H9 (cell line): ENCODE results near the gene CPAMD8. TPM values are rescaled to one million over a fixed set of nuclear protein-coding genes. Genes with fewer than 3 reads are reported as not detected.

ENCODE experiments used
- DNase-seq: peaks from one replicate; pipeline ENCODE4 v3.0.0-alpha.2; 2017
- H2AFZ ChIP-seq: one replicate; pipeline ENCODE4 v1.6.1; 2013; ENCODE audit warnings: mild to moderate bottlenecking, low read length, control low read depth, moderate library complexity
- H2AK5ac ChIP-seq: 2 replicates; pipeline ENCODE4 v1.6.1; 2013; ENCODE audit warnings: low read length, control low read depth, mixed read lengths; ENCODE audit not compliant: insufficient read length
- H2BK120ac ChIP-seq: one replicate; pipeline ENCODE4 v1.6.1; 2013; ENCODE audit warnings: low read depth, mild to moderate bottlenecking, low read length, control low read depth, inconsistent platforms; ENCODE audit not compliant: poor library complexity, severe bottlenecking
- H2BK12ac ChIP-seq: 2 replicates; pipeline ENCODE4 v1.6.1; 2013; ENCODE audit warnings: low read length, control low read depth, mixed read lengths, low read depth; ENCODE audit not compliant: insufficient read length
- H2BK15ac ChIP-seq: 2 replicates; pipeline ENCODE4 v1.6.1; 2013; ENCODE audit warnings: low read depth, low read length, control low read depth
- H2BK20ac ChIP-seq: one replicate; pipeline ENCODE4 v1.6.1; 2013; ENCODE audit warnings: low read depth, mild to moderate bottlenecking, low read length, control low read depth, inconsistent platforms; ENCODE audit not compliant: poor library complexity, severe bottlenecking
- H2BK5ac ChIP-seq: 2 replicates; pipeline ENCODE4 v1.6.1; 2013; ENCODE audit warnings: low read length, control low read depth, mixed read lengths; ENCODE audit not compliant: insufficient read length
- H3K14ac ChIP-seq: 2 replicates; pipeline ENCODE4 v1.6.1; 2013; ENCODE audit warnings: low read length, control low read depth; ENCODE audit not compliant: insufficient read depth
- H3K18ac ChIP-seq: 2 replicates; pipeline ENCODE4 v1.6.1; 2013; ENCODE audit warnings: low read depth, mild to moderate bottlenecking, mixed read lengths, low read length, control low read depth; ENCODE audit not compliant: insufficient read length
- H3K23ac ChIP-seq: 2 replicates; pipeline ENCODE4 v1.6.1; 2013; ENCODE audit warnings: low read length, control low read depth, mixed read lengths, low read depth; ENCODE audit not compliant: insufficient read length
- H3K23me2 ChIP-seq: 2 replicates; pipeline ENCODE4 v1.6.1; 2013; ENCODE audit warnings: low read depth, mild to moderate bottlenecking, mixed read lengths, low read length, control low read depth; ENCODE audit not compliant: insufficient read length, poor library complexity, severe bottlenecking
- H3K27ac ChIP-seq: 2 replicates; pipeline ENCODE4 v1.5.1; 2013; ENCODE audit warnings: low read length, control low read depth, mixed read lengths, low read depth; ENCODE audit not compliant: insufficient read length
- H3K27me3 ChIP-seq: 2 replicates; pipeline ENCODE4 v1.6.1; 2013; ENCODE audit warnings: low read length, control low read depth, inconsistent platforms; ENCODE audit not compliant: insufficient read depth
- H3K4ac ChIP-seq: 2 replicates; pipeline ENCODE4 v1.6.1; 2013; ENCODE audit warnings: low read depth, mild to moderate bottlenecking, control low read depth, inconsistent platforms, low read length, moderate library complexity
- H3K4me1 ChIP-seq: 2 replicates; pipeline ENCODE4 v1.6.1; 2013; ENCODE audit warnings: low read length, control low read depth, inconsistent platforms; ENCODE audit not compliant: insufficient read depth
- H3K4me2 ChIP-seq: 2 replicates; pipeline ENCODE4 v1.6.1; 2013; ENCODE audit warnings: low read length, control low read depth, mixed read lengths; ENCODE audit not compliant: insufficient read length, insufficient read depth
- H3K56ac ChIP-seq: 2 replicates; pipeline ENCODE4 v1.6.1; 2013; ENCODE audit warnings: low read depth, mild to moderate bottlenecking, mixed read lengths, low read length, control low read depth; ENCODE audit not compliant: insufficient read length
- H3K79me1 ChIP-seq: 2 replicates; pipeline ENCODE4 v1.6.1; 2013; ENCODE audit warnings: low read depth, mild to moderate bottlenecking, moderate library complexity, low read length, control low read depth, inconsistent platforms; ENCODE audit not compliant: insufficient read depth, poor library complexity, severe bottlenecking
- H3K79me2 ChIP-seq: 2 replicates; pipeline ENCODE4 v1.6.1; 2013; ENCODE audit warnings: low read length, control low read depth, inconsistent platforms; ENCODE audit not compliant: insufficient read depth
- H3K9ac ChIP-seq: 2 replicates; pipeline ENCODE4 v1.6.1; 2013; ENCODE audit warnings: low read length, control low read depth, mixed read lengths; ENCODE audit not compliant: insufficient read length; ENCODE audit errors: extremely low read depth
- H3K9me3 ChIP-seq: one replicate; pipeline ENCODE4 v1.6.1; 2013; ENCODE audit warnings: low read depth, low read length, inconsistent platforms; ENCODE audit not compliant: control insufficient read depth
- H3T11ph ChIP-seq: one replicate; pipeline ENCODE4 v1.6.1; 2013; ENCODE audit warnings: mild to moderate bottlenecking, low read length, control low read depth, inconsistent platforms
- H4K20me1 ChIP-seq: one replicate; pipeline ENCODE4 v1.6.1; 2013; ENCODE audit not compliant: control insufficient read depth, insufficient read length, insufficient read depth
- H4K5ac ChIP-seq: 2 replicates; pipeline ENCODE4 v1.6.1; 2013; ENCODE audit warnings: low read depth, mild to moderate bottlenecking, mixed read lengths, low read length, control low read depth; ENCODE audit not compliant: insufficient read length
- H4K8ac ChIP-seq: replicated peaks from 2 replicates; pipeline ENCODE4 v1.6.1; 2013; ENCODE audit warnings: low read length, control low read depth, mixed read lengths, low read depth; ENCODE audit not compliant: insufficient read length
- H4K91ac ChIP-seq: 2 replicates; pipeline ENCODE4 v1.6.1; 2013; ENCODE audit warnings: low read depth, mild to moderate bottlenecking, moderate library complexity, mixed read lengths, low read length, control low read depth; ENCODE audit not compliant: insufficient read length
- H3K27ac Mint-ChIP-seq, 3 experiments: 2 replicates in 2 of 3; 3 replicates in 1 of 3; pipeline ENCODE4 v1.8.0; 2020 to 2021; ENCODE audit warnings: mixed read lengths in 3 of 3, mild to moderate bottlenecking in 1 of 3, moderate library complexity in 1 of 3
- H3K27me3 Mint-ChIP-seq: 2 replicates; pipeline ENCODE4 v1.8.0; 2021; ENCODE audit warnings: low read depth, mild to moderate bottlenecking, moderate library complexity, mixed read lengths
- H3K36me3 Mint-ChIP-seq, 3 experiments: 2 replicates in 2 of 3; 3 replicates in 1 of 3; pipeline ENCODE4 v1.8.0; 2020 to 2021; ENCODE audit warnings: low read depth in 3 of 3, mixed read lengths in 3 of 3; ENCODE audit not compliant: insufficient read depth in 1 of 3
- H3K4me1 Mint-ChIP-seq, 2 experiments: 2 replicates each; pipeline ENCODE4 v1.8.0; 2020; ENCODE audit warnings: mixed read lengths in 2 of 2
- H3K4me3 Mint-ChIP-seq, 2 experiments: 2 replicates in 1 of 2; 3 replicates in 1 of 2; pipeline ENCODE4 v1.8.0; 2020 to 2021; ENCODE audit warnings: mild to moderate bottlenecking in 2 of 2, mixed read lengths in 2 of 2, moderate library complexity in 1 of 2
- H3K9me3 Mint-ChIP-seq, 2 experiments: 2 replicates in 1 of 2; 3 replicates in 1 of 2; pipeline ENCODE4 v1.8.0; 2020; ENCODE audit warnings: mild to moderate bottlenecking in 2 of 2, mixed read lengths in 2 of 2, moderate library complexity in 1 of 2
- CTCF ChIP-seq: fragments of 200-600 bp; sonication (generic); conservative IDR thresholded peaks from 3 replicates; pipeline ENCODE4 v1.8.0; 2021; ENCODE audit warnings: antibody characterized with exemption, mild to moderate bottlenecking
- WGBS: extraction: QIAGEN DNeasy Blood & Tissue Kit; methylation state at CpG from one replicate; pipeline ENCODE4 v1.1.7; 2013; ENCODE audit warnings: missing lambda C conversion rate, low lambda C conversion rate, mixed read lengths; ENCODE audit not compliant: insufficient read length; ENCODE audit errors: extremely low coverage; 5-methylcytosine and 5-hydroxymethylcytosine counted together
- total RNA-seq: library from RNA; stranded (reverse); gene quantifications from 2 replicates; pipeline ENCODE4 v1.2.1, GENCODE V29; 2021

Gene CPAMD8
- total RNA-seq, 1 experiment from 2014 or later: 12.0 TPM

GRCh38 chr19:16897029-16897855 lies 129.4 kb downstream of the CPAMD8 start:
- no peaks in the 10 kb centered on the region for H3K79me2 ChIP-seq
- no CpG with 5 or more reads among the region's 68 CpGs for WGBS
- H2BK5ac ChIP-seq: no peak overlapping the region
- no peaks in the 10 kb centered on the region for H3K9me3 ChIP-seq
- no peaks in the 10 kb centered on the region; a peak in 1 of 5 replicates for H3K9me3 Mint-ChIP-seq
- no peak overlapping the region for H2BK15ac ChIP-seq
- H3K4ac ChIP-seq: no peak overlapping the region
- no peak overlapping the region for H3K27ac ChIP-seq
- peak overlapping the region; percentile 54 for H3K4me2 ChIP-seq
- H2AK5ac ChIP-seq: no peak overlapping the region
- no peak overlapping the region for H3K56ac ChIP-seq
- H3T11ph ChIP-seq: no peak overlapping the region
- 0 out of 2 replicates have a peak overlapping the region, but pooled peaks have one; percentile 50 for H3K14ac ChIP-seq
- no peak overlapping the region for H3K9ac ChIP-seq
- DNase-seq: peak; percentile 98
- H2BK12ac ChIP-seq: no peak overlapping the region
- TF ChIP-seq CTCF: no peak
- H4K20me1 ChIP-seq: peaks cover 3% of the 10 kb centered on the region
- H3K4me3 Mint-ChIP-seq: peak overlapping the region; percentile 63 to 85
- peaks cover 11% of the 10 kb centered on the region for H3K23me2 ChIP-seq
- no peak overlapping the region for H3K27ac Mint-ChIP-seq
- no peak overlapping the region for H2BK20ac ChIP-seq
- H3K36me3 Mint-ChIP-seq: no peaks in the 10 kb centered on the region
- H3K4me1 Mint-ChIP-seq: peaks cover 0 to 9% of the 10 kb centered on the region in 2 experiments; a peak in 3 of 4 replicates
- H4K5ac ChIP-seq: no peak overlapping the region
- H3K27me3 ChIP-seq: peaks cover 4% of the 10 kb centered on the region; the same call in 1 of the 2 replicates
- H4K8ac ChIP-seq: no peak overlapping the region
- H3K27me3 Mint-ChIP-seq: peaks cover 31% of the 10 kb centered on the region
- no peaks in the 10 kb centered on the region for H3K79me1 ChIP-seq
- no peak overlapping the region for H3K18ac ChIP-seq
- no peak overlapping the region for H3K23ac ChIP-seq
- no peaks in the 10 kb centered on the region for H3K4me1 ChIP-seq
- H2BK120ac ChIP-seq: no peak overlapping the region
- no peak overlapping the region for H2AFZ ChIP-seq
- no peak overlapping the region for H4K91ac ChIP-seq
